K562 (cell line): ENCODE results near the gene LAPTM5. TPM values are rescaled to one million over a fixed set of nuclear protein-coding genes. Genes with fewer than 3 reads are reported as not detected.

Source experiments
- FOXK2 ChIP-seq, 2 experiments: fragments of 450-650 bp; IDR thresholded peaks in 1 of 2; conservative IDR thresholded peaks in 1 of 2; 2 replicates each; pipeline ENCODE4 v1.6.1; 2016; ENCODE audit warnings: low read depth in 2 of 2, mild to moderate bottlenecking in 1 of 2
- HMG20B ChIP-seq: fragments of 250-450 bp; sonication (Bioruptor Pico); IDR thresholded peaks from 2 replicates; pipeline ENCODE4 v1.5.0; 2021; ENCODE audit warnings: mild to moderate bottlenecking
- RNF2 ChIP-seq: sonication (generic); IDR thresholded peaks from 2 replicates; pipeline ENCODE4 v1.6.1; 2016
- SRSF9 ChIP-seq: fragments of 200-400 bp; formaldehyde crosslinking; IDR thresholded peaks from 2 replicates; pipeline ENCODE4 v1.6.1; 2017; ENCODE audit warnings: low read depth, low read length, borderline replicate concordance
- TAF7 ChIP-seq: fragments of 450-650 bp; IDR thresholded peaks from 2 replicates; pipeline ENCODE4 v1.6.1; 2016; ENCODE audit warnings: missing genetic modification characterization, missing compliant biosample characterization
- ZNF23 ChIP-seq: fragments of 250-450 bp; sonication (Bioruptor Pico); IDR thresholded peaks from 2 replicates; pipeline ENCODE4 v1.4.0; 2020; ENCODE audit warnings: mild to moderate bottlenecking
- ZNF668 ChIP-seq: fragments of 250-450 bp; sonication (Bioruptor Pico); IDR thresholded peaks from 2 replicates; pipeline ENCODE4 v1.8.0; 2022; ENCODE audit warnings: mild to moderate bottlenecking, inconsistent platforms
- polyA plus RNA-seq, 8 experiments: library from polyadenylated mRNA; depleted of rRNA in 4 of 8; stranded (reverse) in 5 of 8; unstranded in 3 of 8; fragments of >200 nt; fragmentation: Nextera tagmentation in 2 of 8; fragmentation: Illumina TruSeq in 1 of 8; extraction: Ambion mirVana in 2 of 8; extraction: Trizol in 1 of 8; gene quantifications; 2 replicates each; pipeline versions ENCODE4 v1.2.1 to v1.2.3, GENCODE V29; 2011 to 2014; ENCODE audit warnings: inconsistent platforms in 1 of 8, missing spikeins in 1 of 8
- total RNA-seq, 7 experiments: library from RNA; depleted of rRNA in 6 of 7; stranded (reverse); fragments of >200 nt in 6 of 7; fragmentation: Illumina TruSeq in 2 of 7; extraction: Trizol in 2 of 7; gene quantifications; 2 replicates each; pipeline versions ENCODE4 v1.2.1 to v1.2.3, GENCODE V29; 2011 to 2021; ENCODE audit warnings: low replicate concordance in 1 of 7
- TF ChIP-seq, protein P1 (sequence below): fragments of 250-450 bp; sonication (Bioruptor Pico); IDR thresholded peaks from 2 replicates; pipeline ENCODE4 v1.9.0; 2021; ENCODE audit warnings: mild to moderate bottlenecking, inconsistent platforms
- TF ChIP-seq, protein P2 (sequence below): fragments of 150-350 bp; conservative IDR thresholded peaks from 2 replicates; pipeline ENCODE4 v1.6.1; 2014; ENCODE audit warnings: low read length
- TF ChIP-seq, protein P3 (sequence below), 3 experiments: fragments of 200-800 bp in 1 of 3; fragments of 250-450 bp in 1 of 3; fragments of 450-650 bp in 1 of 3; sonication (Bioruptor Pico) in 1 of 3; sonication (Bioruptor generic) in 1 of 3; formaldehyde crosslinking in 1 of 3; IDR thresholded peaks; 2 replicates each; pipeline versions ENCODE4 v1.6.1 to v1.8.0; 2016 to 2022; ENCODE audit warnings: mild to moderate bottlenecking in 2 of 3, missing genetic modification characterization in 2 of 3, missing compliant biosample characterization in 1 of 3, moderate library complexity in 1 of 3
- TF ChIP-seq, protein P4 (sequence below): fragments of 250-450 bp; sonication (Bioruptor Pico); IDR thresholded peaks from 2 replicates; pipeline ENCODE4 v1.4.0; 2020; ENCODE audit warnings: mild to moderate bottlenecking, moderate library complexity

Gene LAPTM5
- total and polyA plus RNA-seq, 9 of the 15 experiments (the other 6 are each of a cell fraction or from before 2014, with no cell fraction given) = 2.4 to 47.3 (median 20.3) TPM

DNA sequence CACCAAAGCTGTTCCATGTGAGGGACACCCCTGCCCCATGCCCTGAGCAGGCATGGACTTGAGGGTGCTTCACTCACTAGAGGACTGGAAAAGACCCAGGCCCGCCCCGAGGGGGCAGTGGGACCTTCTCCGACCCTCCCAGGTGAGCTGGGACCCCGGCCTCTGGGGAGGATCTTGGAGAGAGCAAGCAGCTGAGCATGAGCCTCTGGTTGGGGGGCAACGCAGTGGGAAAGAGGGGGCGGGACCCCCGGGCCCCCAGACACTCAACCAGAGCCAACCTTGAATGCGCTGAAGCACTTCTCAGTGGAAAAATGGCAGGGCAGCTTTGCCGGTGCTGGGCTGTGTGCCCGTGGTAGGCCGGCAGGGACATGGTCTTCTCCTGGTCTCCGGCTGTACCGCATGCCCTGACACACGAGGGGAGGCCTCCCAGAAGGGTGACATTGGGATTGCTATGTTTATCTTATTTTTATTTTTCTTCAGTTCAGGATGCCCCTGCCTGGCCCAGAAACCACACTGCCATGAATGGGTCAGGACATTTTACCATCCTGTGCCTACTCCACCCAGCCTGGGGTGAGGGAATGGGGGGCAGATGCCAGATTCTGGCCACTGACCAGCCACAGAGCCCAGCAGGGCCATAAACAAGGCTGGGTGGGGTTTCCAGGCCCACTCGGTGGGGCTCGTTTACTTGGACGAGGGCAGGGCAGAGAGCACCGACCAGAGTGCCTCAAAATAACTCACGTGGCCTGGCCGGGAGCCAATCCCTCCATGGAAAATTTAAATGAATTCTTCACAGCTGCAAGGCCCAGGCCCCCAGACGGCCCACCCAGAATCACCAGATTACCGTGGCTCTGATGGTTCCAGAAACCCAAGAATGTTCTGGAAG, 17.2 kb upstream of the LAPTM5 start (continued):
- TF ChIP-seq, protein P1, sequence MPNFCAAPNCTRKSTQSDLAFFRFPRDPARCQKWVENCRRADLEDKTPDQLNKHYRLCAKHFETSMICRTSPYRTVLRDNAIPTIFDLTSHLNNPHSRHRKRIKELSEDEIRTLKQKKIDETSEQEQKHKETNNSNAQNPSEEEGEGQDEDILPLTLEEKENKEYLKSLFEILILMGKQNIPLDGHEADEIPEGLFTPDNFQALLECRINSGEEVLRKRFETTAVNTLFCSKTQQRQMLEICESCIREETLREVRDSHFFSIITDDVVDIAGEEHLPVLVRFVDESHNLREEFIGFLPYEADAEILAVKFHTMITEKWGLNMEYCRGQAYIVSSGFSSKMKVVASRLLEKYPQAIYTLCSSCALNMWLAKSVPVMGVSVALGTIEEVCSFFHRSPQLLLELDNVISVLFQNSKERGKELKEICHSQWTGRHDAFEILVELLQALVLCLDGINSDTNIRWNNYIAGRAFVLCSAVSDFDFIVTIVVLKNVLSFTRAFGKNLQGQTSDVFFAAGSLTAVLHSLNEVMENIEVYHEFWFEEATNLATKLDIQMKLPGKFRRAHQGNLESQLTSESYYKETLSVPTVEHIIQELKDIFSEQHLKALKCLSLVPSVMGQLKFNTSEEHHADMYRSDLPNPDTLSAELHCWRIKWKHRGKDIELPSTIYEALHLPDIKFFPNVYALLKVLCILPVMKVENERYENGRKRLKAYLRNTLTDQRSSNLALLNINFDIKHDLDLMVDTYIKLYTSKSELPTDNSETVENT (CRISPR knock-in tag) = no peak
- no peak for TF ChIP-seq ZNF668
- TF ChIP-seq FOXK2 (conservative IDR thresholded peaks at IDR 0.05 in 1 of 2, IDR thresholded peaks at IDR 0.05 in 1 of 2; ENCODE audit: low read depth in 2 of 2) = no peak
- TF ChIP-seq, protein P2, sequence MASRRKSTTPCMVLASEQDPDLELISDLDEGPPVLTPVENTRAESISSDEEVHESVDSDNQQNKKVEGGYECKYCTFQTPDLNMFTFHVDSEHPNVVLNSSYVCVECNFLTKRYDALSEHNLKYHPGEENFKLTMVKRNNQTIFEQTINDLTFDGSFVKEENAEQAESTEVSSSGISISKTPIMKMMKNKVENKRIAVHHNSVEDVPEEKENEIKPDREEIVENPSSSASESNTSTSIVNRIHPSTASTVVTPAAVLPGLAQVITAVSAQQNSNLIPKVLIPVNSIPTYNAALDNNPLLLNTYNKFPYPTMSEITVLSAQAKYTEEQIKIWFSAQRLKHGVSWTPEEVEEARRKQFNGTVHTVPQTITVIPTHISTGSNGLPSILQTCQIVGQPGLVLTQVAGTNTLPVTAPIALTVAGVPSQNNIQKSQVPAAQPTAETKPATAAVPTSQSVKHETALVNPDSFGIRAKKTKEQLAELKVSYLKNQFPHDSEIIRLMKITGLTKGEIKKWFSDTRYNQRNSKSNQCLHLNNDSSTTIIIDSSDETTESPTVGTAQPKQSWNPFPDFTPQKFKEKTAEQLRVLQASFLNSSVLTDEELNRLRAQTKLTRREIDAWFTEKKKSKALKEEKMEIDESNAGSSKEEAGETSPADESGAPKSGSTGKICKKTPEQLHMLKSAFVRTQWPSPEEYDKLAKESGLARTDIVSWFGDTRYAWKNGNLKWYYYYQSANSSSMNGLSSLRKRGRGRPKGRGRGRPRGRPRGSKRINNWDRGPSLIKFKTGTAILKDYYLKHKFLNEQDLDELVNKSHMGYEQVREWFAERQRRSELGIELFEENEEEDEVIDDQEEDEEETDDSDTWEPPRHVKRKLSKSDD = no peak
- TF ChIP-seq, protein P3, sequence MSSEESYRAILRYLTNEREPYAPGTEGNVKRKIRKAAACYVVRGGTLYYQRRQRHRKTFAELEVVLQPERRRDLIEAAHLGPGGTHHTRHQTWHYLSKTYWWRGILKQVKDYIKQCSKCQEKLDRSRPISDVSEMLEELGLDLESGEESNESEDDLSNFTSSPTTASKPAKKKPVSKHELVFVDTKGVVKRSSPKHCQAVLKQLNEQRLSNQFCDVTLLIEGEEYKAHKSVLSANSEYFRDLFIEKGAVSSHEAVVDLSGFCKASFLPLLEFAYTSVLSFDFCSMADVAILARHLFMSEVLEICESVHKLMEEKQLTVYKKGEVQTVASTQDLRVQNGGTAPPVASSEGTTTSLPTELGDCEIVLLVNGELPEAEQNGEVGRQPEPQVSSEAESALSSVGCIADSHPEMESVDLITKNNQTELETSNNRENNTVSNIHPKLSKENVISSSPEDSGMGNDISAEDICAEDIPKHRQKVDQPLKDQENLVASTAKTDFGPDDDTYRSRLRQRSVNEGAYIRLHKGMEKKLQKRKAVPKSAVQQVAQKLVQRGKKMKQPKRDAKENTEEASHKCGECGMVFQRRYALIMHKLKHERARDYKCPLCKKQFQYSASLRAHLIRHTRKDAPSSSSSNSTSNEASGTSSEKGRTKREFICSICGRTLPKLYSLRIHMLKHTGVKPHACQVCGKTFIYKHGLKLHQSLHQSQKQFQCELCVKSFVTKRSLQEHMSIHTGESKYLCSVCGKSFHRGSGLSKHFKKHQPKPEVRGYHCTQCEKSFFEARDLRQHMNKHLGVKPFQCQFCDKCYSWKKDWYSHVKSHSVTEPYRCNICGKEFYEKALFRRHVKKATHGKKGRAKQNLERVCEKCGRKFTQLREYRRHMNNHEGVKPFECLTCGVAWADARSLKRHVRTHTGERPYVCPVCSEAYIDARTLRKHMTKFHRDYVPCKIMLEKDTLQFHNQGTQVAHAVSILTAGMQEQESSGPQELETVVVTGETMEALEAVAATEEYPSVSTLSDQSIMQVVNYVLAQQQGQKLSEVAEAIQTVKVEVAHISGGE (CRISPR knock-in tag; IDR thresholded peaks at IDR 0.05) = peak in 1 of 3 experiments; percentile 37; a peak in 1 of 6 replicates
- no peak for TF ChIP-seq ZNF23
- TF ChIP-seq SRSF9 = no peak
- no peak for TF ChIP-seq RNF2
- 0 out of 2 replicates have a peak, but pooled peaks have one; percentile 7 for TF ChIP-seq TAF7 (tag)
- TF ChIP-seq HMG20B (CRISPR knock-in tag) = no peak
- TF ChIP-seq, protein P4, sequence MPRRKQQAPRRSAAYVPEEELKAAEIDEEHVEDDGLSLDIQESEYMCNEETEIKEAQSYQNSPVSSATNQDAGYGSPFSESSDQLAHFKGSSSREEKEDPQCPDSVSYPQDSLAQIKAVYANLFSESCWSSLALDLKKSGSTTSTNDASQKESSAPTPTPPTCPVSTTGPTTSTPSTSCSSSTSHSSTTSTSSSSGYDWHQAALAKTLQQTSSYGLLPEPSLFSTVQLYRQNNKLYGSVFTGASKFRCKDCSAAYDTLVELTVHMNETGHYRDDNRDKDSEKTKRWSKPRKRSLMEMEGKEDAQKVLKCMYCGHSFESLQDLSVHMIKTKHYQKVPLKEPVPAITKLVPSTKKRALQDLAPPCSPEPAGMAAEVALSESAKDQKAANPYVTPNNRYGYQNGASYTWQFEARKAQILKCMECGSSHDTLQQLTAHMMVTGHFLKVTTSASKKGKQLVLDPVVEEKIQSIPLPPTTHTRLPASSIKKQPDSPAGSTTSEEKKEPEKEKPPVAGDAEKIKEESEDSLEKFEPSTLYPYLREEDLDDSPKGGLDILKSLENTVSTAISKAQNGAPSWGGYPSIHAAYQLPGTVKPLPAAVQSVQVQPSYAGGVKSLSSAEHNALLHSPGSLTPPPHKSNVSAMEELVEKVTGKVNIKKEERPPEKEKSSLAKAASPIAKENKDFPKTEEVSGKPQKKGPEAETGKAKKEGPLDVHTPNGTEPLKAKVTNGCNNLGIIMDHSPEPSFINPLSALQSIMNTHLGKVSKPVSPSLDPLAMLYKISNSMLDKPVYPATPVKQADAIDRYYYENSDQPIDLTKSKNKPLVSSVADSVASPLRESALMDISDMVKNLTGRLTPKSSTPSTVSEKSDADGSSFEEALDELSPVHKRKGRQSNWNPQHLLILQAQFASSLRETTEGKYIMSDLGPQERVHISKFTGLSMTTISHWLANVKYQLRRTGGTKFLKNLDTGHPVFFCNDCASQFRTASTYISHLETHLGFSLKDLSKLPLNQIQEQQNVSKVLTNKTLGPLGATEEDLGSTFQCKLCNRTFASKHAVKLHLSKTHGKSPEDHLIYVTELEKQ = 0 out of 2 replicates have a peak, but pooled peaks have one; percentile 29
